Stimulated activated memory B cell treated with anti-CD40 and anti-IgM and Interleukin-4, amounts not matched to agents 10 μg/mL and 1 μg/mL and 100 μg/mL, for 72 hours (primary cell): ENCODE results near the gene SYNRG.
A peak's percentile ranks its signal among the peaks of the same experiment; 100 is the strongest.

ENCODE experiments used
- ATAC-seq: fragments of 150-1000 bp; cut with Tn5 transposase; 2 replicates; pipeline ENCODE4 v1.10.0; 2021
- H3K27ac Mint-ChIP-seq: one replicate; pipeline ENCODE4 v1.8.0; 2022; ENCODE audit warnings: mild to moderate bottlenecking, mixed read lengths
- H3K27me3 Mint-ChIP-seq: one replicate; pipeline ENCODE4 v1.8.0; 2022; ENCODE audit warnings: mixed read lengths
- H3K36me3 Mint-ChIP-seq: one replicate; pipeline ENCODE4 v1.8.0; 2022; ENCODE audit warnings: mixed read lengths
- H3K4me1 Mint-ChIP-seq: one replicate; pipeline ENCODE4 v1.8.0; 2022; ENCODE audit warnings: mixed read lengths
- H3K4me3 Mint-ChIP-seq: one replicate; pipeline ENCODE4 v1.8.0; 2022; ENCODE audit warnings: mild to moderate bottlenecking, moderate library complexity, mixed read lengths
- H3K9me3 Mint-ChIP-seq: one replicate; pipeline ENCODE4 v1.8.0; 2022; ENCODE audit warnings: mixed read lengths

SYNRG gene

GRCh38 chr17:37488607-37489196 lies 120.5 kb downstream of the SYNRG start:
- H3K27me3 Mint-ChIP-seq = no peaks in the 10 kb centered on the region
- no peaks in the 10 kb centered on the region for H3K36me3 Mint-ChIP-seq
- H3K4me1 Mint-ChIP-seq = peaks cover 21% of the 10 kb centered on the region
- H3K9me3 Mint-ChIP-seq = no peaks in the 10 kb centered on the region
- H3K4me3 Mint-ChIP-seq = peak overlapping the region; percentile 95
- peak; percentile 13 for ATAC-seq
- peak overlapping the region; percentile 83 for H3K27ac Mint-ChIP-seq

- Mint-ChIP-seq H3K4me1 (peaks cover 21% of the 10 kb centered on the region), H3K9me3 (no peaks in the 10 kb centered on the region), H3K27me3 (no peaks in the 10 kb centered on the region), H3K36me3 (no peaks in the 10 kb centered on the region), H3K4me3 (peak overlapping the region; percentile 95), H3K27ac (no peak overlapping the region)
- no peak for ATAC-seq
Measured at GRCh38 chr17:37488009-37488604, 121.1 kb downstream of the SYNRG start.

- H3K4me3 Mint-ChIP-seq = no peak overlapping the region
- H3K27ac Mint-ChIP-seq = no peak overlapping the region
- H3K27me3 Mint-ChIP-seq = no peaks in the 10 kb centered on the region
- H3K36me3 Mint-ChIP-seq = no peaks in the 10 kb centered on the region
- ATAC-seq = no peak
- H3K9me3 Mint-ChIP-seq = no peaks in the 10 kb centered on the region
- peaks cover 10% of the 10 kb centered on the region for H3K4me1 Mint-ChIP-seq
Measured at GRCh38 chr17:37485938-37486570, 123.2 kb downstream of the SYNRG start.

GRCh38 chr17:37483311-37484039 lies 125.7 kb downstream of the SYNRG start:
- no peaks in the 10 kb centered on the region for H3K27me3 Mint-ChIP-seq
- H3K27ac Mint-ChIP-seq = no peak overlapping the region
- ATAC-seq = no peak
- H3K9me3 Mint-ChIP-seq = no peaks in the 10 kb centered on the region
- H3K4me3 Mint-ChIP-seq = no peak overlapping the region
- H3K36me3 Mint-ChIP-seq = peaks cover 14% of the 10 kb centered on the region
- H3K4me1 Mint-ChIP-seq = no peaks in the 10 kb centered on the region

GRCh38 chr17:37481001-37481665 lies 128.1 kb downstream of the SYNRG start:
- H3K27me3 Mint-ChIP-seq = no peaks in the 10 kb centered on the region
- no peaks in the 10 kb centered on the region for H3K9me3 Mint-ChIP-seq
- H3K36me3 Mint-ChIP-seq = peaks cover 28% of the 10 kb centered on the region
- H3K4me3 Mint-ChIP-seq = no peak overlapping the region
- H3K27ac Mint-ChIP-seq = no peak overlapping the region
- no peaks in the 10 kb centered on the region for H3K4me1 Mint-ChIP-seq
- no peak for ATAC-seq

GRCh38 chr17:37480427-37480826 lies 128.8 kb downstream of the SYNRG start:
- no peaks in the 10 kb centered on the region for H3K4me1 Mint-ChIP-seq
- H3K27me3 Mint-ChIP-seq = no peaks in the 10 kb centered on the region
- peaks cover 35% of the 10 kb centered on the region for H3K36me3 Mint-ChIP-seq
- no peak overlapping the region for H3K4me3 Mint-ChIP-seq
- no peaks in the 10 kb centered on the region for H3K9me3 Mint-ChIP-seq
- H3K27ac Mint-ChIP-seq = no peak overlapping the region
- no peak for ATAC-seq

- H3K36me3 Mint-ChIP-seq = peaks cover 37% of the 10 kb centered on the region
- no peaks in the 10 kb centered on the region for H3K4me1 Mint-ChIP-seq
- no peaks in the 10 kb centered on the region for H3K9me3 Mint-ChIP-seq
- H3K4me3 Mint-ChIP-seq = no peak overlapping the region
- no peak for ATAC-seq
- H3K27ac Mint-ChIP-seq = no peak overlapping the region
- H3K27me3 Mint-ChIP-seq = no peaks in the 10 kb centered on the region
Measured at GRCh38 chr17:37479025-37479424, 130.2 kb downstream of the SYNRG start.

- ATAC-seq = no peak
- Mint-ChIP-seq H3K27me3 (no peaks in the 10 kb centered on the region), H3K4me3 (no peak overlapping the region), H3K9me3 (no peaks in the 10 kb centered on the region), H3K27ac (no peak overlapping the region), H3K36me3 (peaks cover 44% of the 10 kb centered on the region), H3K4me1 (no peaks in the 10 kb centered on the region)
Measured at GRCh38 chr17:37478187-37478586, 131.0 kb downstream of the SYNRG start.

GRCh38 chr17:37476431-37477120 lies 132.6 kb downstream of the SYNRG start:
- ATAC-seq = no peak
- Mint-ChIP-seq H3K9me3 (no peaks in the 10 kb centered on the region), H3K4me3 (no peak overlapping the region), H3K4me1 (no peaks in the 10 kb centered on the region), H3K36me3 (peaks cover 55% of the 10 kb centered on the region), H3K27me3 (no peaks in the 10 kb centered on the region), H3K27ac (no peak overlapping the region)

- ATAC-seq = no peak
- Mint-ChIP-seq H3K9me3 (no peaks in the 10 kb centered on the region), H3K36me3 (peaks cover 62% of the 10 kb centered on the region), H3K27ac (no peak overlapping the region), H3K4me1 (no peaks in the 10 kb centered on the region), H3K4me3 (no peak overlapping the region), H3K27me3 (no peaks in the 10 kb centered on the region)
Measured at GRCh38 chr17:37475731-37476420, 133.3 kb downstream of the SYNRG start.

- H3K36me3 Mint-ChIP-seq = peaks cover 57% of the 10 kb centered on the region
- H3K4me3 Mint-ChIP-seq = no peak overlapping the region
Measured at GRCh38 chr17:37470181-37470580, 139.0 kb downstream of the SYNRG start.

GRCh38 chr17:37466471-37466870 lies 142.7 kb downstream of the SYNRG start:
- peaks cover 51% of the 10 kb centered on the region for H3K36me3 Mint-ChIP-seq
- H3K4me3 Mint-ChIP-seq = no peak overlapping the region
- no peaks in the 10 kb centered on the region for H3K4me1 Mint-ChIP-seq
- H3K9me3 Mint-ChIP-seq = no peaks in the 10 kb centered on the region
- no peak for ATAC-seq
- H3K27me3 Mint-ChIP-seq = no peaks in the 10 kb centered on the region
- H3K27ac Mint-ChIP-seq = no peak overlapping the region

More at GRCh38 chr17:37470181-37470580, 139.0 kb downstream of the SYNRG start:
- no peaks in the 10 kb centered on the region for H3K9me3 Mint-ChIP-seq
- H3K27me3 Mint-ChIP-seq = no peaks in the 10 kb centered on the region
- no peak overlapping the region for H3K27ac Mint-ChIP-seq
- ATAC-seq = no peak
- H3K4me1 Mint-ChIP-seq = no peaks in the 10 kb centered on the region

- Mint-ChIP-seq H3K27me3 (no peaks in the 10 kb centered on the region), H3K4me1 (no peaks in the 10 kb centered on the region), H3K9me3 (no peaks in the 10 kb centered on the region), H3K27ac (no peak overlapping the region), H3K36me3 (peaks cover 38% of the 10 kb centered on the region), H3K4me3 (no peak overlapping the region)
- no peak for ATAC-seq
Measured at GRCh38 chr17:37465069-37465616, 144.1 kb downstream of the SYNRG start.
